Measurements from ENCODE around the gene ATP13A3.
"Not testable (repeated sequence)": the region's sequence is repeated elsewhere in the genome, so short reads cannot be mapped to it uniquely, and the experiment has no call there.

The ATP13A3 gene

DNA sequence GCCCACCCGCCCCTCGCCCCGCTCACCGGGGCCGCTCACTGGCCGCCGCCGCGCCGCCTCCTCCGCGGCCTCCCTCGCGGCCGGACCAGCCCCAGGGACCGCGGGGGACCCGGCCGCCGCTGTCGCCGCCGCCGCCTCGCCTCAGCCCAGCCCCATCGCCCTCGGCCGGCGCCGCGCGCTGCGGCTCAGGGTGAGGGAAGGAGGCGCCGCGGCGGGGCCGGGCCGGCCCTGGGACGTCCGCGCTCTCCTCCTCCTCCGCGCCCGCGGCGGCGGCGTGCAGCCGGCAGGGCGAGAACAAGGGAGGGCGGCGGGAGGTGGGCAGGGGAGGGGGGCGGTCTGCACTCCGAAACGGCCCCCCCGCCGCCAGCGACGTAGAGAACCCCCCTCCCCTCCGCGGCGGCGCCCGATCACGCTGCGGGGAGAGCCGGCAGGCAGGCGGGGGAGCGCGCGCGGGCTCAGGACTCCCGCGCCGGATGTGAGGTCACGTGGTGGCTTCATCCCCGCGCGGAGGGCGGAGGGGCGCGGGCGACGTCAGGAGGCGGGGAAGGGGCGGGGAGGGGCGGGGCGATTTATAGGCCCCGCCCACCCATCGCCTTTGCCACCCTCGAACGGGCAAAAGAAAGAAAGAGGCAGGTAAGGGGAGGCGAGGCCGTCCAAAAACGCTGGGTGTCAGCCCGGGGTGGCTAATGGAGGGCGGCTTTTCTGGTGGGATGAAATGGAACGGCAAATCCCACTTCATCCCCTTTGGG, at the start of gene ATP13A3:
TSS of gene ATP13A3 (minus strand) at position 463 of the 749 bp plus-strand sequence. CDS start 24,812 bp downstream, outside the sequence.
- peak; percentile 90 to 91 for DNase-seq

DNA sequence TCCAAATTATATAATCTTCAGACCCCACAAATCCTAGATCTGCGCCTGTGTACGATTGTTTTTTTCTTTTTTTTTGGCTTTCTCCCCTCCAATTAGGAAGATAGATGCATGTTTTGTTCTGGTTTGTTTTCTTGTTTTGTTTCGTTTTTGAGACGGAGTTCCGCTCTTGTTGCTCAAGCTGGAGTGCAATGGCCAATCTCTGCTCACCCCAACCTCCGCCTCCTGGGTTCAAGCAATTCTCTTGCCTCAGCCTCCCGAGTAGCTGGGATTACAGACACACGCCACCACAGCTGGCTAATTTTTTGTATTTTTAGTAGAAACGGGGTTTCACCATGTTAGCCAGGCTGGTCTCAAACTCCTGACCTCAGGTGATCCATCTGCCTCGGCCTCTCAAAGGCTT, 48.4 kb upstream of the ATP13A3 start:
- DNase-seq: not testable (repeated sequence)

DNA sequence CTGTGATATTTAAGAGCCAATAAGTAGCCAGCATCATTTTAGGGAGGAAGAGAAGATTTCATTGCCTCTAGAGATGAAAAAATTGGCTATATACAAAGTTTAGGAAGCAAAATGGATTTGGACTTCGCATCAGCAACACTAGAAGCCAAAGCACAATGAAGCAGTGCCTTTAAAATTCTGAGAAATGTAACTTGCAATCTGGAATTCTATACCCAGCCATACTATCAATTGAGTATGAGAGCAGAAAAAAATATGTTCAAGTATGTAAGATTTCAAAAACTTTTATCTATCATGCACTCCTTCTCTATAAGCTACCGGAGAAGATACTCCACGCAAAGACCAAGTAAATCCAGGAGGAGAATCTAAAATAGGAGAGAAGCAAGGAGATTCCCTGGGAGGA, 47.4 kb upstream of the ATP13A3 start:
- DNase-seq: no peak

GRCh38 chr3:194532591-194532990, 45.8 kb upstream of the ATP13A3 start:
- no peak for DNase-seq

DNA sequence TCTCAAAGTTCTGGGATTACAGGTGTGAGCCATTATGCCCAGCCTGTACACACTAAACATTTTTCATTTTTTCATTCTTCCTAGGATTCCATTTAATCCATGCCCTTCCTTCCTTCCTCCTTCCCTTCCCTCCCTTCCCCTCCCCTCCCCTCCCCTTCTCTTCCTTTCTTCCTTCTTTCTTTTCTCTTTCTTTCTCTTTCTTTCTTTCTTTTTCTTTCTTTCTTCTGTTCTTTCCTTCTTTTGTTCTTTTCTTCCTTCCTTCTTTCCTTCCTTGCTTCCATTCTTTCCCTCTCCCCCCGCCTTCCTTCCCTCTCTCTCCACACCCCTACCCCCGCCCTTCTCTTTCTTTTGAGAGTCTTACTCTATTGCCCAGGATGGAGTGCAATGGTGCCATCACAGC, 40.9 kb upstream of the ATP13A3 start:
- no peak for DNase-seq

DNA sequence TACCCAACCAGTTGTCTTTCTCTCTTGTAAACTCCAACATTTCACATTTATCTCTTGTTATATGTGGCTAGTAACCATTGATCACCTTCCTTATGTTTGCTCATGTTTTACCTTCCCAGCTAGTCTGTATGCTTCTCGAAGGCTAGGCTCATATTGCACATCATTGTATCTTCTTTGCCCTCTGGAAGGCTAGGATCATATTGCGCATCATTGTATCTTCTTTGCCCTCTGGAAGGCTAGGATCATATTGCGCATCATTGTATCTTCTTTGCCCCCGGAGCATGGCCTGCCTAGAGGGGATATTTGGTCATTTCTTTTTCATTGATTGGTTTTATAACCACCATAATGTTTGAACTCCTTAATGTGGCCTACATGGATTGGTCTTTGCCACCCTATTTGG, 39.4 kb upstream of the ATP13A3 start:
- DNase-seq: no peak

GRCh38 chr3:194522579-194523046, 35.8 kb upstream of the ATP13A3 start:
- DNase-seq: no peak

DNA sequence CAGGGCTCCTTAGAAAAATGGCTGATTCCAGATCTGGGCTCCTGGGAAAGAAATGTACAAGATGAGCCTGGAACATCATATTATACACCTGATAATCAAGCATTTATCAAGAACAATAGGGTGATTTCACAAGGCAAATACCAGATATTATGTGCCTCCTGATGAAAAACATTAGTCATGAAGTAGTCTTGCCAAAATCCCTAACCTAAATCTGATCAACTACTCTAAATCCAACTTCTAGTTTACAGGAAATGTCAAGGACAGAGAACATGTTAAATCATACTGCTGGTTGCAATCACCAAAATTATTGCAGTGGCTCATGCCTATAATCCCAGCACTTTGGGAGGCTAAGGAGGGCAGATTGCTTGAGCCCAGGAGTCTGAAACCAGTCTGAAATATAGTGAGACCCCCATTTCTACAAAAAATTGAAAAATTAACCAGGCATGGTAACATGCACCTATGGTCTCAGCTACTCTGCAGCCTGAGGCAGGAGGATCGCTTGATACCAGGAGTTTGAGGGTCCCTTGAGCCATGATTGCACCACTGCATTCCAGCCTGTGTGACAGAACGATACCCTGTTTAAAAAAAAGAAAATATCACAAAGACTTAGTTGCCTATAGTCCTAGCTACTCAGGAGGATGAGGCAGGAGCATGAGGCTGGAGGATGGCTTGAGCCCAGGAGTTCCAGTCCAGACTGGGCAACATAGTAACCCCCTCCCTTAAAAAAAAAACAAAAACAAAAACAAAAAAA, 34.9 kb upstream of the ATP13A3 start:
- no peak for DNase-seq

DNA sequence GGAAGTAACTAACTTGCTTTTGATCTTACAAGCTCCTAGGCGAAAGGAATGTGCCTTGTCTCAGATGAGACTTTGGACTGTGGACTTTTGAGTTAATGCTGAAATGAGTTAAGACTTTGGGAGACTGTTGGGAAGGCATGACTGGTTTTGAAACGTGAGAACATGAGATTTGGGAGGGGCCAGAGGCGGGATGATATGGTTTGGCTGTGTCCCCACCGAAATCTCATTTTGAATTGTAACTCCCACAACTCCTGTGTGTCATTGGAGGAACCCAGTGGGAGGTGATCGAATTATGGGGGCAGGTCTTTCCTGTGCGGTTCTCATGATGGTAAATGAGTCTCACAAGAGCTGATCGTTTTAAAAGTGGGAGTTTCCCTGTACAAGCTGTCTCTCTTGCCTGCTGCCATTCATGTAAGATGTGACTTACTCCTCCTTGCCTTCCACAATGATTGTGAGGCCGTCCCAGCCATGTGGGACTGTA, 33.9 kb upstream of the ATP13A3 start:
- not testable (repeated sequence) for DNase-seq

GRCh38 chr3:194520201-194520600, 33.4 kb upstream of the ATP13A3 start:
- DNase-seq: not testable (repeated sequence)

DNA sequence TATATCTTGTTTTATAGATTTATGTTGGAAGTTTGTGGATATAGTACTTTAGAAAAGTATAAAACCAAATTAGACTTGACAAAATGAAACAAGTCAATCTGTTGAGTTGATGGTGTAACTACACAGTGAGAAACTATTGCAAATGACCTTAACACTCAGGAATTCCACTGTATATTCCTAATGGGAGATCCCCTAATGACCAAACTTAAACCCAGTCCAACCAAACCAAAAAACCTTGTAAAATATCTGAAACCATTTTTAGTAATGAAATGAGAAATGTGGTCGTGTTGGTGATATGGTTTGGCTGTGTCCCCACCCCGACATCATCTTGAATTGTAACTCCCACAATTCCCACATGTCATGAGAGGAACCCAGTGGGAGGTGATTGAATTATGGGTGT, 31.9 kb upstream of the ATP13A3 start:
- DNase-seq: no peak

- no peak for DNase-seq
Observed at GRCh38 chr3:194517333-194517732, 30.5 kb upstream of the ATP13A3 start.

DNA sequence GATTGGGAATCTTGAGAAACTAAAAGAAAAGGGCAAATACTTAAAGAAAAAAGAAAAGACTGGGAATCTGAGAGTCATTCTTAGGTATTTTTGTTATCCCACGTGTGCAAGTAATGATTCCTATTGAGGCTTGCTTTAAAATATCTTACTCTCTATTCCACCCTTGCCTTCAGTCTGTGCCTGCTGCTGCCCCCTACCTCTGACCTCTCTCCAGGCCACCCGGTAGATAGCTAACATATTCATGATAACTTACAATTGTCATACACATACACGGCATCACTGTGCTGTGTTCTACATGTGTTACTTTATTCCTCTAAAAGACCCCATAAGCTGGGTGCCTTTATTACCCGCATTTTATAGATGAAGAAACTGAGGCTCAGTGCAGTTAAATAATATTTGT, 27.8 kb upstream of the ATP13A3 start:
- peak in 1 of 2 experiments; percentile 28 for DNase-seq

GRCh38 chr3:194512895-194513601, 26.2 kb upstream of the ATP13A3 start:
- DNase-seq: no peak

- DNase-seq: peak; percentile 61 to 74
Observed at GRCh38 chr3:194508491-194509453, 22.0 kb upstream of the ATP13A3 start.

GRCh38 chr3:194507571-194507970, 20.8 kb upstream of the ATP13A3 start:
- no peak for DNase-seq

DNA sequence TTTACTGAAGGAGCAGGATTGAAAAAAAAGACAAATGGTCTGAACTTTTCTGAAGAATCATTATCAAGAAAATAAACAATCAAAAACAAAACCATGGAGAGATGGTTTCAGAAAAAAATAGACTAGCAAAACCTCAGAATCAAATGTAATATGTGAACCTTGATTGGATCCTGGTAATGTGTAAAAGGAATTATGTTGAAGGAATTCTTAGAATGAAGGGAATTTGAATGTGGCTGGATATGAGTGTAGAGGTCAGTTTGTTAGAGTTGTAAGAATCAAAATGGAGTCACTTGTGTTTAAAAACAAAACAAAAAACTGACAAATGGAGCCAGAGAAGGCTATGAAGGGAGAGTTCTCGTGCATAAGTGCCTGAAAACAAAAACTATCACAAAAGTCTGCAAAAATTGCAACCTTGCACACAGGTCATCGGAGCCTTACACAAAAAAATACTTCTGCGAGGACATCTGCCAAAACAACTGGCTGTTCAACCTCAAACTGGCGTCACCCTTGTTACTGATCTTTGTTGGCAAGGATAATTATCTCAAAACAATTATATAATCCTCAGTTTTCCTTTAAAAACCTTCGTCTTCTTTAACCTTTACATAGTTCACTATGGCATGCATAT, 19.1 kb upstream of the ATP13A3 start:
- DNase-seq: no peak

DNA sequence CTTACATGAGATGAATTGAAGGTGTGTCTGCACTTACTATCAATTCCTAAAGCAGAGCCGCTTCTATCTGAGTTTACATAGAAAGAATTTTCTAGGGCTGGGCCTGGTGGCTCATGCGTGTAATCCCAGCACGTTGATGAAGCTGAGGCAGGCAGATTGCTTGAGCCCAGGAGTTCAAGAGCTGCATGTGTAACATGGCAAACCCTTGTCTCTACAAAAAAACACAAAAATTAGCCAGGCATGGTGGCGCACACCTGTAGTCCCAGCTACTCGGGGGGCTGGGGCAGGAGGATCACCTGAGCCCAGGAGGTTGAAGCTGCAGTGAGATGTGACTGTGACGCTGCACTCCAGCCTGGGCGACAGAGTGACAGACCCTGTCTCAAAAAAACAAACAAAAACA, 18.1 kb upstream of the ATP13A3 start:
- DNase-seq: no peak

DNA sequence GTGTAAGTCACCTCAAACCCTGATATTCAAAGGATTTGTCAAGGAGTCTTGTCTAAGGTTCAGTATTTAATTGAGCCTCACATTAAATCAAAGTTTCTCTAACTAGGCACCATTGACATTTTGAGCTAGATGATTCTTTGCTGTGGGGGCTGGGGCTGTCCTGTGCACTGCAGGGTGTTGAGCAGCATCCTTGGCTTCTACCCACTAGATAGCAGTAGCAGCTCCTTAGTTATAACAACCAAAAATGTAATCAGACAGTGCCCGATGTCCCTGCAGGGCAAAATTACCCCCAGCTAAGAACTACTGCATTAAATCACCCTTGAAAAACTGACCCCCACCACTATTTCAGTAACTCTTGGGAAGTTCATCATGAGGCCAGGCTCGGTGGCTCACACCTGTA, 17.3 kb upstream of the ATP13A3 start:
- DNase-seq: no peak

- no peak for DNase-seq
Observed at GRCh38 chr3:194503081-194503531, 16.3 kb upstream of the ATP13A3 start.

DNA sequence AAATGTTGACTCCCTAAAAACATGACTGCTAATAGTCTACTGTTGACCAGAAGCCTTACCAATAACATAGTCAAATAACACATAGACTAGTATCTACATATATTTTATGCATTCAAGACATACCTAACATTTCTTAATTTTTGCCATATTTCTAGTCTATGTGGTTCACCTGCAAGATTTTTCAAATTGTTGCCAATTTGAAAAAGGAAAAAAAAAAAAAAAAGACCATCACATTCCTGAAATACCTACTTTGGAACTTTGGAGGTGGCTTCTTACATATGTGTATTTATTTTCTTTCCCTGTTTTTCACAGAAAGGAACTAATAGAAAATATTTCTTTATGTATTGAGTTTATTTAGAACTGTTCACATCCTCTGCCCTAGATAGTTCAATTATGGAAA, 13.4 kb upstream of the ATP13A3 start:
- no peak for DNase-seq

GRCh38 chr3:194499516-194499915, 12.7 kb upstream of the ATP13A3 start:
- not testable (repeated sequence) for DNase-seq
